MM.1S (cell line): ENCODE results near the gene ALDOA.

ENCODE experiments used
- CTCF ChIP-seq: fragments of 300-600 bp; sonication (generic); IDR thresholded peaks from 2 replicates; pipeline ENCODE4 v1.5.1; 2016; ENCODE audit warnings: antibody characterized with exemption, low read length, mixed read lengths
- EZH2 ChIP-seq: fragments of 300-600 bp; sonication (generic); optimal IDR thresholded peaks from 2 replicates; pipeline ENCODE3; 2017; ENCODE audit warnings: low read depth, mild to moderate bottlenecking, antibody characterized with exemption, low read length, mixed read lengths

- TF ChIP-seq CTCF (no peak), EZH2 (no peak)
These were observed 4.3 kb downstream of the ALDOA start for GRCh38 chr16:30069611-30070462.
